CD4-positive, alpha-beta T cell (primary cell): ENCODE measurements around the gene CROT. TPM values are rescaled to one million over a fixed set of nuclear protein-coding genes. Genes with fewer than 3 reads are reported as not detected.

Experiments
- ATAC-seq: fragments of 200-7000 bp; cut with Tn5 transposase; one replicate; pipeline ENCODE4 v1.10.0; 2022; ENCODE audit warnings: mild to moderate bottlenecking; ENCODE audit not compliant: poor library complexity
- CTCF ChIA-PET: fragments of 350-600 bp; sonication (Branson Sonifier 250); formaldehyde crosslinking; loops from one replicate; lab custom pipeline; 2021; ENCODE audit warnings: antibody characterized with exemption, inconsistent platforms; lab: Charles Lee
- POLR2A ChIA-PET: fragments of 350-600 bp; sonication (Branson Sonifier 250); formaldehyde crosslinking; loops from one replicate; lab custom pipeline; 2021; ENCODE audit warnings: antibody characterized with exemption, inconsistent platforms; lab: Charles Lee
- DNase-seq, 14 experiments: peaks; one replicate each; pipeline ENCODE4 v3.0.0-alpha.2; 2013 to 2020; ENCODE audit warnings: mixed read lengths in 2 of 14
- H3K27ac ChIP-seq, 2 donors: one replicate each; pipeline versions ENCODE4 v1.5.1 to v1.7.0; 2013; ENCODE audit warnings: low read length in 2 of 2, low read depth in 1 of 2, mild to moderate bottlenecking in 1 of 2
- H3K27me3 ChIP-seq, 2 experiments: 1 replicate in 1 of 2; 2 replicates in 1 of 2; pipeline versions ENCODE4 v1.6.1 to v1.7.0; 2013; ENCODE audit warnings: low read length in 2 of 2, control low read depth in 1 of 2, mild to moderate bottlenecking in 1 of 2, moderate library complexity in 1 of 2; ENCODE audit not compliant: insufficient read depth in 2 of 2, control insufficient read depth in 1 of 2
- H3K36me3 ChIP-seq: one replicate; pipeline ENCODE4 v1.6.1; 2013; ENCODE audit warnings: low read length, control low read depth; ENCODE audit not compliant: insufficient read depth
- H3K4me1 ChIP-seq: one replicate; pipeline ENCODE4 v1.6.1; 2013; ENCODE audit warnings: low read length, control low read depth; ENCODE audit not compliant: insufficient read depth
- H3K4me3 ChIP-seq: one replicate; pipeline ENCODE4 v1.5.1; 2013; ENCODE audit warnings: mild to moderate bottlenecking, low read length, moderate library complexity
- H3K9me3 ChIP-seq, 2 experiments: 1 replicate in 1 of 2; 2 replicates in 1 of 2; pipeline versions ENCODE4 v1.6.1 to v1.7.0; 2013; ENCODE audit warnings: low read length in 2 of 2, mild to moderate bottlenecking in 2 of 2, control low read depth in 1 of 2, moderate library complexity in 1 of 2; ENCODE audit not compliant: control insufficient read depth in 1 of 2, insufficient read depth in 1 of 2
- H3K27ac Mint-ChIP-seq: one replicate; pipeline ENCODE4 v1.8.0; 2020; ENCODE audit warnings: mixed read lengths
- H3K27me3 Mint-ChIP-seq: one replicate; pipeline ENCODE4 v1.8.0; 2021; ENCODE audit warnings: mixed read lengths
- H3K36me3 Mint-ChIP-seq: one replicate; pipeline ENCODE4 v1.8.0; 2021; ENCODE audit warnings: low read depth, mixed read lengths
- H3K4me1 Mint-ChIP-seq: one replicate; pipeline ENCODE4 v1.8.0; 2021; ENCODE audit warnings: low read depth, mixed read lengths
- H3K4me3 Mint-ChIP-seq: one replicate; pipeline ENCODE4 v1.8.0; 2020; ENCODE audit warnings: mild to moderate bottlenecking, mixed read lengths
- H3K9me3 Mint-ChIP-seq: one replicate; pipeline ENCODE4 v1.8.0; 2020; ENCODE audit warnings: mixed read lengths
- intact Hi-C, 2 experiments: fragments of 100-400 bp; cut with DNase I in 1 of 2; cut with micrococcal nuclease in 1 of 2; formaldehyde crosslinking; loops; one replicate each; pipeline versions ENCODE4 v1.15.1 to v1.9.0; 2023 to 2025; cut with DNase I, micrococcal nuclease
- total RNA-seq, 174 experiments: library from RNA in 2 of 174; stranded (reverse) in 2 of 174; gene quantifications; one replicate each; pipeline ENCODE4 v1.2.3 and lab custom pipeline; 2021 to 2026
- TF ChIP-seq, protein P1 (sequence below): fragments of 200-600 bp; IDR thresholded peaks from one replicate; pipeline ENCODE4 v1.8.0; 2022; ENCODE audit warnings: antibody characterized with exemption, mild to moderate bottlenecking

The CROT gene
- total RNA-seq, 2 experiments from 2014 or later: 8.5 to 8.6 TPM

DNA sequence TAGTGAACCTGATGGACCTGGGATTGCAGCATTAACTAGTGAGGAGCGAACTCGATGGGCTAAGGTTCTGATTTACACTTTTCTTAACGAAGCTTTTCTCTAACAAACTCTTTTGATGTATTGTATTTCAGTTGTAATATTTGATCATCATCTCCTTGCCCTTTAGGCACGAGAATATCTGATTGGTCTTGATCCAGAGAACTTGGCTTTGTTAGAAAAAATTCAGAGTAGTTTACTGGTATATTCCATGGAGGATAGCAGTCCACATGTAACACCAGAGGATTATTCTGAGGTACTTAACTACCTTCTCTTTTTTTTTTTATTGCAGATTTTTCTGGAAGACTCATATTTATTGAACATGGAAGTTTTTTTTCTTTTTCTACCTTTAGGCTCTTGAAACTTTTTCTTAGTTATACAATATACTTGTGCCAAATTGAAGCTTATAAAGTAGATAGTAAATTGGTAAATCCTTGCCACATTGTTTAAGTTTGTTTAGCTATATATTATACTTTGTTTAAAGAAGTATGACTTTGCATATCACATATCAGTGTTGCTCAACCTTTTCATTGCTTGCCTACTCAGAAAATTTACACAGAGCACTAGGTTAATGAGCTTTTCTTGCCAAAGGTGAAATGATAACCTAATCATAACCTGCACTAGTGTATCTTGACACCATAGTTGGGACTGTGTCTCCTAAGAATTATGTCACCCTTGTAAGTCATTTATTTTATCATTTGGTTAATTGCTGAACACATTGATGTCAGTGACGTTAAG, 30.4 kb downstream of the CROT start:
- H3K36me3 Mint-ChIP-seq: peaks cover 38% of the 10 kb centered on the region
- H3K4me3 Mint-ChIP-seq: no peak overlapping the region
- H3K27ac Mint-ChIP-seq: no peak overlapping the region
- intact Hi-C loops: no loop called here
- TF ChIP-seq, protein P1, sequence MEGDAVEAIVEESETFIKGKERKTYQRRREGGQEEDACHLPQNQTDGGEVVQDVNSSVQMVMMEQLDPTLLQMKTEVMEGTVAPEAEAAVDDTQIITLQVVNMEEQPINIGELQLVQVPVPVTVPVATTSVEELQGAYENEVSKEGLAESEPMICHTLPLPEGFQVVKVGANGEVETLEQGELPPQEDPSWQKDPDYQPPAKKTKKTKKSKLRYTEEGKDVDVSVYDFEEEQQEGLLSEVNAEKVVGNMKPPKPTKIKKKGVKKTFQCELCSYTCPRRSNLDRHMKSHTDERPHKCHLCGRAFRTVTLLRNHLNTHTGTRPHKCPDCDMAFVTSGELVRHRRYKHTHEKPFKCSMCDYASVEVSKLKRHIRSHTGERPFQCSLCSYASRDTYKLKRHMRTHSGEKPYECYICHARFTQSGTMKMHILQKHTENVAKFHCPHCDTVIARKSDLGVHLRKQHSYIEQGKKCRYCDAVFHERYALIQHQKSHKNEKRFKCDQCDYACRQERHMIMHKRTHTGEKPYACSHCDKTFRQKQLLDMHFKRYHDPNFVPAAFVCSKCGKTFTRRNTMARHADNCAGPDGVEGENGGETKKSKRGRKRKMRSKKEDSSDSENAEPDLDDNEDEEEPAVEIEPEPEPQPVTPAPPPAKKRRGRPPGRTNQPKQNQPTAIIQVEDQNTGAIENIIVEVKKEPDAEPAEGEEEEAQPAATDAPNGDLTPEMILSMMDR: no peak
- Histone ChIP-seq H3K9me3 (no peaks in the 10 kb centered on the region), H3K4me1 (no peaks in the 10 kb centered on the region), H3K4me3 (no peak overlapping the region), H3K27ac (no peak overlapping the region), H3K36me3 (peaks cover 4% of the 10 kb centered on the region), H3K27me3 (no peaks in the 10 kb centered on the region)
- H3K27me3 Mint-ChIP-seq: no peaks in the 10 kb centered on the region
- H3K4me1 Mint-ChIP-seq: no peaks in the 10 kb centered on the region
- POLR2A ChIA-PET: no interaction called here
- ATAC-seq (no peak), DNase-seq (no peak)
- CTCF ChIA-PET: interaction anchor here (0.7 kb wide), 1 partner anchor 18 kb away, joined by 3 read pairs; no protein-coding TSS in a partner anchor
- H3K9me3 Mint-ChIP-seq: no peaks in the 10 kb centered on the region

DNA sequence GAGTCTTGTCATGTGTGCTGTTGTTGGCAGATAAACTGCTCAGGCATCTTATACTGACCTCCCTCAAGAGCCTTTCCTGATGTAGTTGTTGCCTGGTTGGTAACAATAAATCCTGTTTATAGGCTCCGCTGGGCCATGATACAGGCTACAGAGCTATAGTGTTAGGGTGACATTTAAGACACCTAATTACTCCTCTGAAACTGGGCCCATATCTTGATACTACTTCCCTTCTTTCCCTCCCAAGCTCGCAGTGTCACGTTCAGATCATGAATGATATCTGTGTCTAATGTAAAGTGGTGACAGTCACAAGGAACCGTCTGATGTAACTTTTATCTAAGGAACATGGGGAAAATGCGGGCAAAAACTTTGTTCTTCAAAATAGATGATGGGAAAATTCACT, 35.4 kb downstream of the CROT start:
- ATAC-seq (no peak), DNase-seq (no peak)
- no peak overlapping the region for H3K4me3 Mint-ChIP-seq
- H3K9me3 ChIP-seq: no peaks in the 10 kb centered on the region
- no peaks in the 10 kb centered on the region for H3K9me3 Mint-ChIP-seq
- H3K27me3 Mint-ChIP-seq: no peaks in the 10 kb centered on the region
- CTCF ChIA-PET: interaction anchor here (1.0 kb wide), 1 partner anchor 68 kb away, joined by 3 read pairs; no protein-coding TSS in a partner anchor
- no peaks in the 10 kb centered on the region for H3K4me1 Mint-ChIP-seq
- no peak overlapping the region for H3K4me3 ChIP-seq
- TF ChIP-seq, protein P1: no peak
- intact Hi-C loops: no loop called here
- H3K27ac ChIP-seq: no peak overlapping the region
- H3K4me1 ChIP-seq: no peaks in the 10 kb centered on the region
- peaks cover 10% of the 10 kb centered on the region for H3K36me3 ChIP-seq
- no peaks in the 10 kb centered on the region for H3K27me3 ChIP-seq
- no peak overlapping the region for H3K27ac Mint-ChIP-seq
- POLR2A ChIA-PET: interaction anchor here (1.0 kb wide), 1 partner anchor 12 kb away, joined by 3 read pairs; no protein-coding TSS in a partner anchor
- H3K36me3 Mint-ChIP-seq: peaks cover 73% of the 10 kb centered on the region

DNA sequence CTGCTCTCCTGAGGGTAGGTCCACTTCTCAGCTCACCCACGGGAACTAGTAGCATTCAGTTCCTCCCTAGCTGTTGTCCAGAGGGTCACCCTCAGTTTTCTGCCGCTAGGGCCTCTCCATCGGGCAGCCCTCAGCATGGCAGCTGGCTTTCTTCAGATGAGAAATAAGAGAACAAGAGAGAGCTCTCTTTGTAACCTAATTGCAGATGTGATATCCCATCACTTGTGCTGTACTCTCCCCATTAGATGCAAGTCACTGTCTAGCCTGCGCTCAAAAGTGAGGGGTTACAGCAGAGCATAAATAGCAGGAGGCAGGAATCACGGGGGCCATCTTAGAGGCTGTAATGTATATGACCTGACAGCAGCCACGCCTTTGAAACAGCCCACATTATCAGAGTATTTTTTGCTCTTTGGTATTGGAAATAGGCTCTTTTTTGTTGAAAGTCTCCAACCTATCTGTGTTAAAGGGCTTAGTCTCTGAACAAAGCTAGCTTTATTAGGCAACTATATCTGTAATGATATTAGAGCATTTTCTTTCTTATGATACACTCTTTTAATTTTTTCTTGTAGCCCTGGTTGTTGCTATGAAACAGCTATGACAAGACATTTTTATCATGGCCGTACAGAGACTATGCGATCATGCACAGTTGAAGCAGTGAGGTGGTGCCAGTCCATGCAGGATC, 45.7 kb downstream of the CROT start:
- Mint-ChIP-seq H3K4me1 (no peaks in the 10 kb centered on the region), H3K9me3 (no peaks in the 10 kb centered on the region), H3K27ac (no peak overlapping the region), H3K4me3 (no peak overlapping the region), H3K27me3 (no peaks in the 10 kb centered on the region), H3K36me3 (peaks cover 85% of the 10 kb centered on the region)
- ChIA-PET CTCF (interaction anchor here (1.2 kb wide), 1 partner anchor 24 kb away, joined by 3 read pairs; no protein-coding TSS in a partner anchor), POLR2A (no interaction called here)
- Histone ChIP-seq H3K27ac (no peak overlapping the region), H3K4me1 (no peaks in the 10 kb centered on the region), H3K9me3 (no peaks in the 10 kb centered on the region), H3K36me3 (peaks cover 32% of the 10 kb centered on the region), H3K27me3 (no peaks in the 10 kb centered on the region), H3K4me3 (no peak overlapping the region)
- DNase-seq (no peak), ATAC-seq (no peak)
- intact Hi-C loops: no loop called here
- TF ChIP-seq, protein P1: no peak
